IMR-90 (cell line): Measurements from ENCODE around the gene ZNF440. TPM values are rescaled to one million over a fixed set of nuclear protein-coding genes. Genes with fewer than 3 reads are reported as not detected.
A peak's percentile ranks its signal among the peaks of the same experiment; 100 is the strongest.

Experiments
- ATAC-seq: fragments of 200-7000 bp; cut with Tn5 transposase; 2 replicates; pipeline ENCODE4 v1.9.1; 2020; ENCODE audit warnings: low read depth, mild to moderate bottlenecking, moderate library complexity
- BruUV-seq: library from RNA; stranded (reverse); fragments of 400-500 nt; replicated peaks from 2 replicates; lab custom pipeline; 2021; lab: Mats Ljungman, UMichigan
- CTCF ChIA-PET: fragments of 300-600 bp; formaldehyde crosslinking; extraction: SDS; loops from one replicate; lab custom pipeline; 2021; ENCODE audit warnings: antibody characterized with exemption; lab: Yijun Ruan, JAX
- POLR2A ChIA-PET: fragments of 300-600 bp; sonication (Branson Sonifier 250); formaldehyde crosslinking; loops from one replicate; lab custom pipeline; 2022; ENCODE audit warnings: antibody characterized with exemption; ENCODE audit not compliant: unreplicated experiment; lab: Charles Lee
- DNase-seq: peaks from one replicate; pipeline ENCODE4 v3.0.0; 2013
- H2AFZ ChIP-seq: replicated peaks from 2 replicates; pipeline ENCODE3; 2013; ENCODE audit warnings: low read length, mild to moderate bottlenecking; ENCODE audit not compliant: poor library complexity
- H2AK5ac ChIP-seq: 2 replicates; pipeline ENCODE4 v1.6.1; 2013; ENCODE audit warnings: low read depth, low read length, inconsistent platforms
- H2AK9ac ChIP-seq: replicated peaks from 2 replicates; pipeline ENCODE3; 2013; ENCODE audit warnings: mild to moderate bottlenecking, low read depth, low read length, moderate library complexity; ENCODE audit not compliant: poor library complexity
- H2BK120ac ChIP-seq: 2 replicates; pipeline ENCODE4 v1.6.1; 2013; ENCODE audit warnings: low read depth, low read length, inconsistent platforms
- H2BK15ac ChIP-seq: 3 replicates; pipeline ENCODE4 v1.6.1; 2013; ENCODE audit warnings: low read depth, low read length, inconsistent platforms
- H2BK20ac ChIP-seq: 2 replicates; pipeline ENCODE4 v1.6.1; 2013; ENCODE audit warnings: low read depth, mild to moderate bottlenecking, inconsistent platforms, low read length, moderate library complexity
- H2BK5ac ChIP-seq: 2 replicates; pipeline ENCODE4 v1.6.1; 2013; ENCODE audit warnings: mild to moderate bottlenecking, low read depth, low read length, inconsistent platforms; ENCODE audit not compliant: poor library complexity, severe bottlenecking
- H3K14ac ChIP-seq: replicated peaks from 2 replicates; pipeline ENCODE4 v1.6.1; 2013; ENCODE audit warnings: low read depth, low read length, inconsistent platforms
- H3K18ac ChIP-seq: 2 replicates; pipeline ENCODE4 v1.6.1; 2013; ENCODE audit warnings: low read depth, low read length, control low read depth
- H3K23ac ChIP-seq: 2 replicates; pipeline ENCODE4 v1.6.1; 2013; ENCODE audit warnings: low read depth, low read length, inconsistent platforms
- H3K27ac ChIP-seq: 2 replicates; pipeline ENCODE4 v1.5.1; 2013; ENCODE audit warnings: mild to moderate bottlenecking, control low read depth, low read length; ENCODE audit not compliant: insufficient read depth
- H3K27me3 ChIP-seq: 2 replicates; pipeline ENCODE4 v1.6.1; 2013; ENCODE audit warnings: low read length; ENCODE audit not compliant: control insufficient read depth, insufficient read depth
- H3K36me3 ChIP-seq: 2 replicates; pipeline ENCODE4 v1.6.1; 2013; ENCODE audit warnings: low read length, mixed read lengths; ENCODE audit not compliant: control insufficient read depth, insufficient read depth
- H3K4ac ChIP-seq: 2 replicates; pipeline ENCODE4 v1.6.1; 2013; ENCODE audit warnings: low read depth, low read length, inconsistent platforms
- H3K4me1 ChIP-seq: 2 replicates; pipeline ENCODE4 v1.6.1; 2013; ENCODE audit warnings: low read length, mixed read lengths; ENCODE audit not compliant: control insufficient read depth, insufficient read depth
- H3K4me2 ChIP-seq: 2 replicates; pipeline ENCODE4 v1.6.1; 2013; ENCODE audit warnings: low read depth, mild to moderate bottlenecking, control low read depth, low read length, moderate library complexity
- H3K4me3 ChIP-seq: 2 replicates; pipeline ENCODE4 v1.5.1; 2013; ENCODE audit warnings: low read depth, mild to moderate bottlenecking, control low read depth, low read length, moderate library complexity; ENCODE audit not compliant: insufficient read depth
- H3K56ac ChIP-seq: 2 replicates; pipeline ENCODE4 v1.6.1; 2013; ENCODE audit warnings: low read length, inconsistent platforms; ENCODE audit not compliant: insufficient read depth; ENCODE audit errors: extremely low read depth
- H3K79me1 ChIP-seq, 2 experiments: 2 replicates each; pipeline ENCODE4 v1.6.1; 2013; ENCODE audit warnings: low read length in 2 of 2, inconsistent platforms in 1 of 2, low read depth in 1 of 2
- H3K9ac ChIP-seq: 2 replicates; pipeline ENCODE4 v1.6.1; 2013; ENCODE audit warnings: low read depth, low read length, control low read depth
- H3K9me1 ChIP-seq: 2 replicates; pipeline ENCODE4 v1.6.1; 2013; ENCODE audit warnings: low read length, inconsistent platforms; ENCODE audit not compliant: insufficient read depth
- H3K9me3 ChIP-seq: 2 replicates; pipeline ENCODE4 v1.6.1; 2013; ENCODE audit warnings: low read length; ENCODE audit not compliant: control insufficient read depth, insufficient read depth
- H4K20me1 ChIP-seq: 2 replicates; pipeline ENCODE4 v1.6.1; 2013; ENCODE audit warnings: low read length, inconsistent platforms; ENCODE audit not compliant: insufficient read depth
- H4K5ac ChIP-seq: 2 replicates; pipeline ENCODE4 v1.6.1; 2013; ENCODE audit warnings: mild to moderate bottlenecking, low read depth, low read length, control low read depth
- H4K8ac ChIP-seq, 2 experiments: 2 replicates each; pipeline ENCODE4 v1.6.1; 2013; ENCODE audit warnings: low read depth in 2 of 2, low read length in 2 of 2, control low read depth in 1 of 2, inconsistent platforms in 1 of 2
- H4K91ac ChIP-seq: 2 replicates; pipeline ENCODE4 v1.6.1; 2013; ENCODE audit warnings: low read depth, low read length, inconsistent platforms; ENCODE audit not compliant: insufficient read depth
- CHD1 ChIP-seq: IDR thresholded peaks from 2 replicates; pipeline ENCODE4 v1.6.1; 2012; ENCODE audit warnings: low read depth, low read length, improper control_type of control experiment
- FOS ChIP-seq: fragments of 150-350 bp; IDR thresholded peaks from 2 replicates; pipeline ENCODE4 v1.6.1; 2016; ENCODE audit warnings: low read depth, low read length
- MAZ ChIP-seq: IDR thresholded peaks from 2 replicates; pipeline ENCODE4 v1.6.1; 2012; ENCODE audit warnings: low read depth, mild to moderate bottlenecking, low read length, improper control_type of control experiment, moderate library complexity, borderline replicate concordance
- MXI1 ChIP-seq: IDR thresholded peaks from 2 replicates; pipeline ENCODE4 v1.6.1; 2012; ENCODE audit warnings: low read depth, mild to moderate bottlenecking, low read length, moderate library complexity, borderline replicate concordance
- NFE2L2 ChIP-seq: fragments of 150-350 bp; IDR thresholded peaks from 2 replicates; pipeline ENCODE4 v1.6.1; 2016; ENCODE audit warnings: low read depth, mild to moderate bottlenecking, low read length
- POLR2A ChIP-seq: IDR thresholded peaks from 2 replicates; pipeline ENCODE4 v1.6.1; 2012; ENCODE audit warnings: mild to moderate bottlenecking, low read depth, low read length
- RFX5 ChIP-seq: IDR thresholded peaks from 2 replicates; pipeline ENCODE4 v1.8.0; 2012; ENCODE audit warnings: low read depth, mild to moderate bottlenecking, low read length, moderate library complexity
- SMC3 ChIP-seq: fragments of 150-350 bp; IDR thresholded peaks from 2 replicates; pipeline ENCODE4 v1.6.1; 2016; ENCODE audit warnings: low read depth, mild to moderate bottlenecking, antibody characterized with exemption, low read length, moderate library complexity
- WGBS, 2 experiments: methylation state at CpG; one replicate each; pipeline versions ENCODE4 v1.1.5 to v1.1.7; 2013; ENCODE audit warnings: missing lambda C conversion rate in 2 of 2; ENCODE audit not compliant: insufficient read length in 1 of 2; ENCODE audit errors: extremely low coverage in 2 of 2; 5-methylcytosine and 5-hydroxymethylcytosine counted together
- dilution Hi-C: fragments of 300-500 bp; cut with HindIII; formaldehyde crosslinking; loops from one replicate; pipeline ENCODE4 v1.14.3; 2018; ENCODE audit warnings: low sequenced_read_pairs; ENCODE audit not compliant: unreplicated experiment
- in situ Hi-C: fragments of 300-500 bp; cut with MboI; formaldehyde crosslinking; loops from 3 replicates; pipeline ENCODE4 v1.14.3; 2019; ENCODE audit warnings: low sequenced_read_pairs, inconsistent platforms, mixed read lengths
- intact Hi-C: fragments of 100-400 bp; cut with micrococcal nuclease; formaldehyde crosslinking; loops from 2 replicates; pipeline ENCODE4 v1.10.0; 2022
- polyA plus RNA-seq, 3 experiments: library from polyadenylated mRNA; depleted of rRNA; stranded (reverse); fragments of >200 nt; gene quantifications; 2 replicates each; pipeline ENCODE4 v1.2.3, GENCODE V29; 2012; ENCODE audit warnings: low replicate concordance in 1 of 3
- total RNA-seq: library from RNA; depleted of rRNA; stranded (reverse); fragments of >200 nt; gene quantifications from 2 replicates; pipeline ENCODE4 v1.2.3, GENCODE V29; 2012
- TF ChIP-seq, protein P1 (sequence below): fragments of 150-350 bp; IDR thresholded peaks from 2 replicates; pipeline ENCODE4 v1.6.1; 2016; ENCODE audit warnings: low read depth, mild to moderate bottlenecking, low read length, moderate library complexity, borderline replicate concordance
- TF ChIP-seq, protein P2 (sequence below): conservative IDR thresholded peaks from 2 replicates; pipeline ENCODE4 v1.5.1; 2012; ENCODE audit warnings: mild to moderate bottlenecking, low read depth, low read length, improper control_type of control experiment
- TF ChIP-seq, protein P3 (sequence below): fragments of 150-350 bp; IDR thresholded peaks from 2 replicates; pipeline ENCODE4 v1.6.1; 2017; ENCODE audit warnings: mild to moderate bottlenecking, antibody characterized with exemption, low read length, low read depth

The ZNF440 gene
- total and polyA plus RNA-seq, 2 of the 4 experiments (the other 2 are of a cell fraction), result 2.8 to 8.4 TPM

DNA sequence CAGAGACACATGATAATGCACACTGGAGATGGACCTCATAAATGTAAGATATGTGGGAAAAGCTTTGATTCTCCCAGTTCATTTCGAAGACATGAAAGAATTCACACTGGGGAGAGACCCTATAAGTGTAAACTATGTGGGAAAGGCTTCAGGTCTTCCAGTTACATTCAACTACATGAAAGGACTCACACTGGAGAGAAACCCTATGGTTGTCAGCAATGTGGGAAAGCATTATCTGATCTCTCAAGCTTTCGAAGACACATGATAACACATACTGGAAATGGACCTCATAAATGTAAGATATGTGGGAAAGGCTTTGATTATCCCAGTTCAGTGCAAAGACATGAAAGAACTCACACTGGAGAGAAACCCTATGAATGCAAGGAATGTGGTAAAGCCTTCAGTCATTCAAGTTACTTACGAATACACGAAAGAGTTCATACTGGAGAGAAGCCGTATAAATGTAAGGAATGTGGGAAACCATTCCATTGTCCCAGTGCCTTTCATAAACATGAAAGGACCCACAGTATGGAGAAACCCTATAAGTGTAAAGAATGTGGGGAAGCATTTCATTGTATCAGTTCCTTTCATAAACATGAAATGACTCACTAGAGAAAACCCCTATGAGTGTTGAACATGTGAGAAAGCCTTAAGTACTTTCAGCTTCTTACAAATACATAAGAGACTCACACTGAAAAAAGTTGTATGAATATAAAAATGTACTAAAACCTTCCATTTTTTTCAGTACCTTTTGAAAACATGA, 32.6 kb upstream of the ZNF440 start:
- no peak overlapping the region for H3K4me3 ChIP-seq
- no peak overlapping the region for H2BK15ac ChIP-seq
- no peak overlapping the region for H3K23ac ChIP-seq
- H3K4me1 ChIP-seq, result no peaks in the 10 kb centered on the region
- H3K27me3 ChIP-seq, result no peaks in the 10 kb centered on the region
- no peak overlapping the region for H3K56ac ChIP-seq
- H3K14ac ChIP-seq, result no peak overlapping the region
- no peak overlapping the region for H2AK9ac ChIP-seq
- peaks cover 0 to 3% of the 10 kb centered on the region in 2 experiments; a peak in 1 of 4 replicates for H3K79me1 ChIP-seq
- no peaks in the 10 kb centered on the region for H4K20me1 ChIP-seq
- TF ChIP-seq, protein P1, sequence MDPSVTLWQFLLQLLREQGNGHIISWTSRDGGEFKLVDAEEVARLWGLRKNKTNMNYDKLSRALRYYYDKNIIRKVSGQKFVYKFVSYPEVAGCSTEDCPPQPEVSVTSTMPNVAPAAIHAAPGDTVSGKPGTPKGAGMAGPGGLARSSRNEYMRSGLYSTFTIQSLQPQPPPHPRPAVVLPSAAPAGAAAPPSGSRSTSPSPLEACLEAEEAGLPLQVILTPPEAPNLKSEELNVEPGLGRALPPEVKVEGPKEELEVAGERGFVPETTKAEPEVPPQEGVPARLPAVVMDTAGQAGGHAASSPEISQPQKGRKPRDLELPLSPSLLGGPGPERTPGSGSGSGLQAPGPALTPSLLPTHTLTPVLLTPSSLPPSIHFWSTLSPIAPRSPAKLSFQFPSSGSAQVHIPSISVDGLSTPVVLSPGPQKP, result no peak
- TF ChIP-seq, protein P2, sequence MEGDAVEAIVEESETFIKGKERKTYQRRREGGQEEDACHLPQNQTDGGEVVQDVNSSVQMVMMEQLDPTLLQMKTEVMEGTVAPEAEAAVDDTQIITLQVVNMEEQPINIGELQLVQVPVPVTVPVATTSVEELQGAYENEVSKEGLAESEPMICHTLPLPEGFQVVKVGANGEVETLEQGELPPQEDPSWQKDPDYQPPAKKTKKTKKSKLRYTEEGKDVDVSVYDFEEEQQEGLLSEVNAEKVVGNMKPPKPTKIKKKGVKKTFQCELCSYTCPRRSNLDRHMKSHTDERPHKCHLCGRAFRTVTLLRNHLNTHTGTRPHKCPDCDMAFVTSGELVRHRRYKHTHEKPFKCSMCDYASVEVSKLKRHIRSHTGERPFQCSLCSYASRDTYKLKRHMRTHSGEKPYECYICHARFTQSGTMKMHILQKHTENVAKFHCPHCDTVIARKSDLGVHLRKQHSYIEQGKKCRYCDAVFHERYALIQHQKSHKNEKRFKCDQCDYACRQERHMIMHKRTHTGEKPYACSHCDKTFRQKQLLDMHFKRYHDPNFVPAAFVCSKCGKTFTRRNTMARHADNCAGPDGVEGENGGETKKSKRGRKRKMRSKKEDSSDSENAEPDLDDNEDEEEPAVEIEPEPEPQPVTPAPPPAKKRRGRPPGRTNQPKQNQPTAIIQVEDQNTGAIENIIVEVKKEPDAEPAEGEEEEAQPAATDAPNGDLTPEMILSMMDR, result no peak
- TF ChIP-seq MXI1 (no peak), SMC3 (no peak), POLR2A (no peak), CHD1 (no peak), RFX5 (no peak), MAZ (no peak), FOS (no peak), NFE2L2 (no peak)
- TF ChIP-seq, protein P3, sequence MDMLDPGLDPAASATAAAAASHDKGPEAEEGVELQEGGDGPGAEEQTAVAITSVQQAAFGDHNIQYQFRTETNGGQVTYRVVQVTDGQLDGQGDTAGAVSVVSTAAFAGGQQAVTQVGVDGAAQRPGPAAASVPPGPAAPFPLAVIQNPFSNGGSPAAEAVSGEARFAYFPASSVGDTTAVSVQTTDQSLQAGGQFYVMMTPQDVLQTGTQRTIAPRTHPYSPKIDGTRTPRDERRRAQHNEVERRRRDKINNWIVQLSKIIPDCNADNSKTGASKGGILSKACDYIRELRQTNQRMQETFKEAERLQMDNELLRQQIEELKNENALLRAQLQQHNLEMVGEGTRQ, result no peak
- no peak overlapping the region for H3K4ac ChIP-seq
- no peaks in the 10 kb centered on the region for H3K9me1 ChIP-seq
- no peak overlapping the region for H2BK20ac ChIP-seq
- peak; percentile 7 for DNase-seq
- no peak overlapping the region for H2BK5ac ChIP-seq
- no peak overlapping the region for H3K18ac ChIP-seq
- H2BK120ac ChIP-seq, result no peak overlapping the region
- ChIA-PET CTCF (no interaction called here), POLR2A (no interaction called here)
- no CpG with 5 or more reads among the region's 5 CpGs for WGBS, 2 experiments
- no peak overlapping the region for H2AK5ac ChIP-seq
- H3K9me3 ChIP-seq, result peaks cover 75% of the 10 kb centered on the region
- in situ Hi-C loops, result no loop called here
- H3K36me3 ChIP-seq, result peaks cover 41% of the 10 kb centered on the region
- H4K8ac ChIP-seq, result no peak overlapping the region
- no peak for ATAC-seq
- H3K27ac ChIP-seq, result no peak overlapping the region
- H2AFZ ChIP-seq, result no peak overlapping the region
- no peak overlapping the region for H4K5ac ChIP-seq
- H3K9ac ChIP-seq, result no peak overlapping the region
- dilution Hi-C loops, result no loop called here
- H3K4me2 ChIP-seq, result no peak overlapping the region
- no TSS peak for BruUV-seq
- intact Hi-C loops, result no loop called here
- no peak overlapping the region for H4K91ac ChIP-seq
